ENCODE data around the gene OR8D4. TPM values are rescaled to one million over a fixed set of nuclear protein-coding genes. Genes with fewer than 3 reads are reported as not detected.

OR8D4 gene
- not detected in 2 replicates for total RNA-seq

DNA sequence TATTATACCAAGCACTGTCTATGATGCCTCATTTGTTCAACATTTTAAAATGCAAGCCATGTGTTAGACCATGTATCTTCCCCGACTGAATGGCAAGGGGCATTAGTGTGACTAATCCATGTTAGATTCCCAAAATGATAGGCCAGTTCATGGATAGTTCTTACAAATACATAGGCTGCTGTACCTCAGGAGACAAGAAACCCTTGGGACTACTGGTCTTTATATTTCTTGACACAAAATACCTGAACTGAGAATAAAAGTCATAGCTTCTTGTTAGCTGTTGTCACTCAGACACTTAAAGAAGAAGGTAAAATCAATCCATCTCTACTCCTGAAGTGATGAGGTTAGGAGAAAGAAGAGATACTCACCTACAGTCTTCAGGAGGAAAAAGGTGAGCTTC is at the start of gene OR8D4:
Gene OR8D4 (plus strand): TSS at position 301 of the 400 bp plus-strand sequence. CDS start 4,265 bp downstream, outside the sequence.

DNA sequence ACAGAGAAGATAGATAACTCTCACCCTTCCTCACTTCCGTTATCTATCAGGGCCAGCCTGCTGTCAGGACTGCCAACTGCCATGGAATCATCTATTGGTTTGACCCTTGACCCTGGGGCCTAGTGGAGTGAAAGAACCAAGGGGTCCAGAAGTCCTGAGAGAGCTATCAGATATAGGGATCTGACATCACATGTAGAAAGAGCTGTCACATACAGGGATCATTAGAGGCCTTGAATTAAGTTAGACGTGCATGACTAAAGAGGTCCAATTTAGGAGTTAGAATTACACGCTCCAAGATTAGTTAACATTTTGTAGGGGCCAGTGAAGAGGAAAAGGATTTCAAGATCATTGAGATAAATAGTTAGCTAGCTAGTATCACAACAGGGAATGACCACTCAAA is 16.4 kb upstream of the OR8D4 start, which contains the start of gene TMEM225:
Gene TMEM225 (minus strand): TSS at position 101 of the 400 bp plus-strand sequence. CDS start 245 bp downstream, outside the sequence.

DNA sequence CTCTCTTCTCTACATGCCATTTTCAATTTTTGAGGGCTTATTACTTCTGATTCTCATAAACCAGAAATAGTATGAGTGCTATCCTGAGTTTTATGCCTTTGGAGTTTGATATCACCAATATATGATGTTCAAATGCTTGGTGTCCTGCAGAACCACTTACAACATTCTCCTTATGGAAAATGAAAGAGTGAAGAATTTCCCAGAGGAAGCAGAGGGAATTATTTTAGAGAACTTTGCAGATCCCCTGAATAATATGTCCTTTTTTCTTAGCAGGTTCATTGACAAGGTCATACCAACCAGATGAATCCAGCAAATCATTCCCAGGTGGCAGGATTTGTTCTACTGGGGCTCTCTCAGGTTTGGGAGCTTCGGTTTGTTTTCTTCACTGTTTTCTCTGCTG is 37.4 kb downstream of the OR8D4 start, which contains the start of gene OR4D5:
Gene OR4D5 (plus strand): TSS at position 301 of the 400 bp plus-strand sequence. CDS start 0 bp downstream, at position 301.

GRCh38 chr11:123943738-123944137 is 41.8 kb downstream of the OR8D4 start, which contains the start of gene OR6T1:
Gene OR6T1 (minus strand): TSS chr11:123943838. CDS start chr11:123943838, 0 bp downstream.

Other genes starting within 250 kb of the OR8D4 start
- gene SCN3B, start 247.5 kb upstream of the OR8D4 start, total RNA-seq = under 0.01 and 0.76 TPM in 2 replicates
- gene ZNF202, start 160.5 kb upstream of the OR8D4 start, total RNA-seq = 5.9 and 6.7 TPM in 2 replicates
- gene OR6X1, start 147.6 kb upstream of the OR8D4 start, total RNA-seq = not detected in 2 replicates
- gene OR6M1, start 95.8 kb upstream of the OR8D4 start, total RNA-seq = not detected in 2 replicates
- not detected in 2 replicates for gene TMEM225, start 16.5 kb upstream of the OR8D4 start, total RNA-seq
- not detected in 2 replicates for gene OR4D5, start 37.5 kb downstream of the OR8D4 start, total RNA-seq
- not detected in 2 replicates for gene OR6T1, start 41.7 kb downstream of the OR8D4 start, total RNA-seq
- gene OR10S1, start 75.6 kb downstream of the OR8D4 start, total RNA-seq = not detected in 2 replicates
- not detected in 2 replicates for gene OR10G6, start 93.0 kb downstream of the OR8D4 start, total RNA-seq
- not detected in 2 replicates for gene OR10G4, start 110.8 kb downstream of the OR8D4 start, total RNA-seq
- gene OR10G9, start 120.8 kb downstream of the OR8D4 start, total RNA-seq = 0.39 TPM in 1 of 2 replicates, not detected in the other
- not detected in 2 replicates for gene OR10G8, start 124.6 kb downstream of the OR8D4 start, total RNA-seq
- not detected in 2 replicates for gene OR10G7, start 139.2 kb downstream of the OR8D4 start, total RNA-seq
- gene VWA5A, start 213.3 kb downstream of the OR8D4 start, total RNA-seq = 157 and 161 TPM in 2 replicates

Data from placental epithelial cell (primary cell).